Measurements from ENCODE around the gene MEGF8.

GRCh38 chr19:42401365-42402303 is 76.2 kb downstream of the MEGF8 start:
- TF ChIP-seq SIN3A (IDR thresholded peaks at IDR 0.05; ENCODE audit: borderline replicate concordance, insufficient read depth, low read length) (no peak), REST (IDR thresholded peaks at IDR 0.05; ENCODE audit: insufficient read depth in 1 of 2, low read depth in 2 of 2, low read length in 2 of 2) (no peak), POLR2AphosphoS5 (IDR thresholded peaks at IDR 0.05; ENCODE audit: low read depth, low read length) (no peak; the same call in 1 of the 2 replicates)

Data from PFSK-1 (cell line).